Nucleus accumbens (tissue), 56 donors: Measurements from ENCODE around the gene CLDN8.

Experiments used
- DNase-seq, 56 donors: peaks; one replicate each; lab custom pipeline; 2025; lab: John Stamatoyannopoulos, UW

CLDN8 gene

DNA sequence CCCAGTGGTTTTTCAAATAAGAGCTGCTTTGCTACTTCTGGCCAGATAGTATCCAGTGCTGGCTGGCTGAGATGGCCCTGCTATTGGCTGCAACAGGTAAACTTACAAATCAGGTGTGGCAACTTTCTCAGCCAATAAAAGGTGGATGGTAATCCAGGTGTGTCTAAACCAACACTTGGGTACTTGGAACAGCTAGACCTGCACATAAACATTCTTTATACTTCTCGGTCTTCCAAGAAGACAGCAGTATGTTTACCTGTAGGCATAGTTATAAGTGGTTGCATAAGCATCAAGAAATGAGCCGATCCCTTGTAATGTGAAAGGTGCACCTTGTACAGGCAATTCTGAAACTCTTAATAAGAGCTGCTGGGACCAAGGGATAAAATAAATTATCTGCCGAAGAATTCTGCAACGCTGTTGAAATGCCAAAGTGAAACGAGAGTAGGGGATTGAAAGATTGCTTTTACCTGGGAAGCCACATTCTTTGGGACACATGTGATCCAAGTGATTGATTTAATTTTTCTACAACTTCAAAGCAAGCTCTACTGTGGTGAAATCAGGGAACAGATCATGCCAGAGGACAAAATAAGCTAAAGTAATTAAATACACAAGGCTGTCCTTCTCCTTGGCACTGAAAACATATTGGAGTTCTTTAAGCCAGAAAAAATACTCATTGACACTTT lies at the start of gene CLDN8:
Gene CLDN8 (minus strand): TSS at position 57 of the 683 bp plus-strand sequence. CDS start 172 bp downstream, outside the sequence.
- DNase-seq: no peak

DNA sequence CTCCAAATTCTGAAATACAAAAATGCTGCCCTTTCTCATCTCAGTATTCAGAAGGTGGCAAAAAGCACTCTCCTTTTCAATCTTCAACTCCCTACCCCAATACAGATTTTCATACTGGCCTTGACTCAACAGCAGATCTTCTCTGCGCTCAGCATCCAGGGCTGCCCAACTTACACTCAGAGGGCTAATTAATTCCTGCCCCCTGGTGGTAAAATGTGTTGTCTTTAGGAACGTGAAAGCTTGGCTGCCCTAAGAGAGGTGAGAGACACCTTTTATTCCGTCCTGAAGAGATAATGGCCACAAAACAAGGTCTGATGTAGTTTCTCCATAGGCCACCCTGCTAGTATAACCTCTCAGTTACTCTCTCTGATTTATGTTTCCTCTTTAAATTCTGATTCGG lies 41.9 kb upstream of the CLDN8 start:
- DNase-seq: no peak

DNA sequence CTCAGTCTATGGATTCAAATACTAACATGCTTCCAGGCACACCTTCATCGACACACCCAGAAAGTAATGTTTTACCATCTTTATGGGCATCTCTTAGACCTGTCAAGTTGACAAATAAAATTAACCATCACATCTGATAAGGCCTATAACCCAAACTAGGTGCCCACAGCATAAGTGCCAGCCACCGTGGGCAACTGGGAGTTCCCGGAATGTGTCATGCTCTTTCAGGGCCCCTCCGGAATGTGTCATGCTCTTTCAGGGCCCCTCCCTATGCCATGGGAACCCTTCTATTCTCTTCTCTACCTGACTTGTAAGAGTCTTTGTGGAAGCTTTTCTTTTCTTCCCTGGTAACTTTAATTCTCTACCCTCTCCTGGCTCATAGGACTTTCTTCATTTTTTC lies 40.2 kb upstream of the CLDN8 start:
- no peak for DNase-seq

DNA sequence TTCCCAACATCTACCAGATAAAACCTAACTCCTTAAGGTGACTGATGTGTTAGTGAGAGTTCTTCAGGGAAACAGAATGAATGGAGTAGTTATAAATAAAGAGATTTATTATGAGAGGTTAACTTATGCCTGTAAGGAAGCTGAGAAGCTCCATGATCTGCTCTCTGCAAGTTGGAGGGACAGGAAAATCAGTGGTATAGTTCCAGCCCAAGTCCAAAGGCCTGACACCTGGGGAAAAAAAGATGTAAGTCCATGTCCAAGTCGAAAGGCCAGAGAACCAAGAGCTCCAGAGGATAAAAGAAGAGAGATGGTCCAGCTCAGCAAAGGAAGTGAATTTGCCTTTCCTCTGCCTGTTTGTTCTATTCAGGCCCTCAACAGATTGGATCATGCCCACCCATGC lies 39.8 kb upstream of the CLDN8 start:
- DNase-seq: no peak

DNA sequence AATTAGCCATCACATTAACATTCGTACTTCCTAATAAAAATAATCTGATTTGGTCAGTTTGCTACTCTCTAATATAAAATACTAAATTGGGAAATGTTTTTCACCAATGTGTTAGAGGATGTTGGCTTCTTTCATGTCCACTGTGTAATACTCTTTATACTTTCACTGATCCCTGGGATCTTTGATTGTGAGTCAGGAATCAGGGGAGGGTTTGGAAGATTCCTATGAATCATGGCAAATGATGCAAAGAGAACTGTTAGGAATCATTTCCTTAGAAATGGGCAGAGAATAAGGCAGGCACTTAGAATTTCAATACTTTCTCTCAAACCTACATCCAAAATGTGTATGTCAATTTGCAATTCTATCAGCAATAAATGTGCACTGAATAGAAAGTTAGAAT lies 35.9 kb upstream of the CLDN8 start:
- DNase-seq: no peak

DNA sequence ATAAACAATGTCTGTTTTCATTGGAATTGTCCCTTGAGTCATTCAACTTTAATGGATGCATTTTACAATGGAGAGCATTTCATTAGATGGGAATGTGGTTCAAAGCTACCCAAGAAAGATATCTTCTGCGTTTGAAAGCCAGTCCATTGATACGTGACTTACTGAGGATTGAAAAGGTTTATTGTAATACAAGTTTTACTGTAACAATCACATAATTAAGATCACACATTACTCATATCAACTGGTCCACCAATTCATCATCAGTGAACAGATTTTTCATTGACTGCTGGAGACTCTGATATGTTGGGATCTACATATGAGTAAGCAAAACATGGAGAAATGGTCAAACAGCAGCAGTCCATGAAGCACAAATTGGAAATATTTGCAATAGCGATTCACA lies 34.0 kb upstream of the CLDN8 start:
- no peak for DNase-seq

DNA sequence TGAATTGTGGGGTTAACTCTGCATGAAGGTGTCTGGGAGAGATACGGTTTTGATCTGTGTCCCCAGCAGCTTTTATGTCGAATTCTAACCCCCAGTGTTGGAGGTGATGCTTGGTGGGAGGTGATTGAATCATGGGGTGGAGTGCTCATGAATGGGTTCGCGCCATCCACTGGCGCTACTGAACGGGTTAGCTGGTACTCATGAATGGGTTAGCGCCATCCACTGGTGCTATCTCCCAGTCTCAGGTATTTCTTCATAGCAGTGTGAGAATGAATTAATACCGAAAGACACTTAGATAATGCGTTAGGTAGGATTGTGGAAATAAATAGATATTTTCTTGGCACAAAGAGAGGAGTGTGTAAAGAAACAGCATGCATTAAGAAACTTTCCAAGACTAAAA lies 32.9 kb upstream of the CLDN8 start:
- no peak for DNase-seq

GRCh38 chr21:30245061-30245460 lies 29.2 kb upstream of the CLDN8 start:
- DNase-seq: no peak

DNA sequence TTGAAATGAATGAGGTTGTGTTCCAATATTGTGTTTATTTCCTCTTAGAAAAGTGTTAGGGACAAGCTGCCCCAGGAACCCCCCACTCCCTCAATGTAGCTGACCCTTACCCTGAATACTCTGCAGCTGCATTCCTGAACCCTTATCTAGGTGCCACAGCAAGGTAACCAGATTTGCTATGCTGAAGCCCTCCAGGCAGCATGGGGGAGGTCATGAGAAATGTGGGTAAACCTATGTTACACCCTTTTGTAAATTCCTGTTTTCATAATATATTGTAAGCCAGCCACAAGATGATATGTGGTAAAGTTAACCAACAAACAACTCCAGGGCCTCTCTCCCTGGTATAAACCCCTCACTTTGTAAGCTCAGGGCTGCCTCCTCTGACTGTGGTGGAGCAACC lies 27.8 kb upstream of the CLDN8 start:
- DNase-seq: no peak

GRCh38 chr21:30240661-30241060 lies 24.8 kb upstream of the CLDN8 start:
- no peak for DNase-seq

DNA sequence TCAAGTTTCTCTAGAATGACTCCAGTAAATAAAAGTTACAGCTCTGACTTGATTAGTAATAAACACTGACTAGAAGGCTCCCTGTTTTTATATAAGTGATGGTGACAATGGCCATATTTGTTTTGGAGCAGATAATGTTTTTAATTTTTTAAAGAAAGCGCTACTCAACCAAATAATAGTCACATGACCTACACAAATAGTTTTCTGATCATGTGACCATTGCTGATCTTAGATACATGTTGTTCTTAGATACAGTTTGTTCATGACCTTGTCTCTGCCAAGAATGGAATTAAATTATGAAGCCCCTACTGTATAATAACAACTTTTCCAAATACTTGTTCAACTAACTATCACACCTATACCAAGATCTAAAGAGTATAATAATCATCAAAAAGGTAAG lies 22.3 kb upstream of the CLDN8 start:
- DNase-seq: no peak

DNA sequence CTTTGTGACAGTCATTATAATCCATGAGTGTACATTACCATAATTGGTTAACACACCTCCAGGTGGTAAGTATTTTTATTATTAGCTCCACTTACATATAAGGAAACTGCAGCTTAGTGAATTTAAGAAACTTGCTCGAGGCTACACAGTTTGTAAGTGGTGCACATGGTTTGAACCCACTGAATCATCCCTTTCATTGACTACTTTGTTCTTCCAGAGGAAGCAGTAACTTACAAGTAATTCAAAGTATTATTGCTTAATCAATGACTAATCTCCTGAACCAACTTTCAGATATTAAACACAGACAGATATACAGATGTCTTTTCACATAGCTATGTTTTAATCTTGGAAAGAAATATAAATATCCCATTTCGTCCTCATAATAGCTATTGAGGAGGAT lies 18.7 kb upstream of the CLDN8 start:
- no peak for DNase-seq

DNA sequence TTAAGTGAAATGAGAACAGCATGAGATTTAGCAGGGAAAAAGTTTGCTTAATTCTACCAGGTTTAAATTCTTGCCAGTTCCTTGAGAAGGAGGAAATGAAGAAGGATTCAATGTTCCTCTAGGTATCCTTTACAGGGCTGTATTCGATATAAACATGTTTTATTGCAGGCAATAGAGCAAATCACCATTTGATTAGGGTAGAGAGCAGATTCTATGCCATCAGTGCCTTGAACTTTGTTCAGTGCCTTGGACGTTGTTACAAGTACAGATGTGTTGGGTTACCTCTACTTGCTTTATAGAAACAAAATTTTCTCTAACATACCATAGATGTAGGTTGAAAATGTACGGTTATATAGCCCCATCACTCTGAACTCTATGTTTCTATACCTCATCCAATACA lies 18.2 kb upstream of the CLDN8 start:
- no peak for DNase-seq

GRCh38 chr21:30233228-30234020 lies 17.5 kb upstream of the CLDN8 start:
- DNase-seq: no peak

DNA sequence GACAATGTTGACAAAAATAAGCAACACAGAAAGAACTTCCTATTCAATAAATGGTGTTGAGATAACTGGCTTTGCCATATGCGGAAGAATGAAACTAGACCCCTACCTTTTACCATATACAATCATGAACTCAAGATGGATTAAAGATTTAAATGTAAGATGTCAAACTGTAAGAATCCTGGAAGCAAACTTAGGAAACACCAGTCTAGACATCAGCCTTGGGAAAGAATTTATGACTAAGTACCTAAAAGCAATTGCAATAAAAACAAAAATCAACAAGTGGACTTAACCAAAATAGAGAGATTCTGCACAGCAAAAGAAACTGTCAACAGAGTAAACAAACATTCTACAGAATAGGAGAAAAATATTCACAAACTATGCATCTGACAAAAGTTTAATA lies 16.1 kb upstream of the CLDN8 start:
- no peak for DNase-seq

GRCh38 chr21:30227633-30228404 lies 11.9 kb upstream of the CLDN8 start:
- DNase-seq: peak in 2 of 56 donors; percentile 1 to 11

DNA sequence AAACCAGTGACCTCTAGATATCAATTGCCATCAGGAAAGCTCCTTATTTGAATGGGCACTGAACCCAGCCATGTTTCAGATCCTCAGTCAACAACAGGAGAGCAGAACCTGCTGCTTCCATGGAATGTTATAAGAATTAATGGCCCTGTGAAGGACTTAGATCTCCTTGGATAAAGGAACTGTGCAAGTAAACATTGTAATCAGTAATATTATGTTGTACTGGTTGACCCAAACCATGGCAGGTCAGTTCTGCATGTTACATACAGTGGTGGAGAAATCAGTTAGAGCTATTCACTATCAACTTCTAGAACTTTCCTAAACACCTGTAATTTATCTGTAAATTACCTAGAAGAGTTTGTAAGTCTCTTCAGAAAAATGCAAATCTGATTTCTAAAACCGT lies 11.2 kb upstream of the CLDN8 start:
- no peak for DNase-seq

GRCh38 chr21:30223596-30223995 lies 7.7 kb upstream of the CLDN8 start:
- no peak for DNase-seq

- DNase-seq: no peak
Measured at GRCh38 chr21:30222724-30223123, 6.8 kb upstream of the CLDN8 start.

GRCh38 chr21:30211071-30211470 lies 4.8 kb downstream of the CLDN8 start:
- no peak for DNase-seq

GRCh38 chr21:30209601-30210000 lies 6.3 kb downstream of the CLDN8 start:
- DNase-seq: no peak

DNA sequence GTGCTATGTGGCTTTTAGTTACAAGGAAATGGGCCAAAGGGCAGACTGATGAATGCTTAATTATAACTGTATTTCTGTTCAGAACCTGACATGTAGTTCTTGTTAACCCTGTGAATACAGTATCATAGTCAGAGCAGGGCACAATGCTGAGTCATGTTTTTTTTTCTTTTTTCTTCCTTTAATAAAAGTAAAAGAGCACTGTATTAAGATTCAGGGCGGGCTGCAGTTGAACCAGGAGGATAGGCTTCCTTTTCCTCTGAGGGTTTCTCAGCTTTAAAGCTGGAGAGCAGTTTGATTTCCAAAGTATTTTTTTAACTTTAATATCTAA lies 8.7 kb downstream of the CLDN8 start:
- no peak for DNase-seq
